Esophagus muscularis mucosa (tissue), 4 donors: ENCODE measurements around the gene ZFAND2A.

ENCODE experiments used
- CTCF ChIP-seq, 3 experiments: fragments of 200-600 bp in 2 of 3; fragments of 450-650 bp in 1 of 3; sonication (generic) in 2 of 3; IDR thresholded peaks; one replicate each; pipeline ENCODE4 v1.5.1; 2017 to 2019; ENCODE audit warnings: antibody characterized with exemption in 3 of 3, mild to moderate bottlenecking in 2 of 3, moderate library complexity in 1 of 3
- EP300 ChIP-seq: sonication (generic); formaldehyde crosslinking; IDR thresholded peaks from one replicate; pipeline ENCODE4 v1.6.1; 2017; ENCODE audit warnings: antibody characterized with exemption
- POLR2A ChIP-seq: fragments of 450-650 bp; IDR thresholded peaks from one replicate; pipeline ENCODE4 v1.6.1; 2017; ENCODE audit warnings: antibody characterized with exemption, moderate library complexity, mild to moderate bottlenecking, low read depth
- POLR2AphosphoS5 ChIP-seq, 2 donors: sonication (generic); formaldehyde crosslinking; IDR thresholded peaks; one replicate each; pipeline ENCODE4 v1.6.1; 2017; ENCODE audit warnings: antibody characterized with exemption in 2 of 2

GRCh38 chr7:1159891-1160669, at the start of gene ZFAND2A:
- TF ChIP-seq CTCF (IDR thresholded peaks at IDR 0.05): peak in 1 of 3 experiments; percentile 27
- TF ChIP-seq POLR2AphosphoS5 (IDR thresholded peaks at IDR 0.05): peak; percentile 95 to 100
- TF ChIP-seq POLR2A: peak; percentile 69
- no peak for TF ChIP-seq EP300
